ENCODE measurements around the gene XRCC4. TPM values are rescaled to one million over a fixed set of nuclear protein-coding genes. Genes with fewer than 3 reads are reported as not detected.

XRCC4 gene
- total RNA-seq, 1 donor from 2014 or later = 15.5 TPM

- no peak for DNase-seq (ENCODE audit: low read depth)
- no peaks in the 10 kb centered on the region for H3K4me1 ChIP-seq (ENCODE audit: insufficient read depth, low read length)
- Mint-ChIP-seq H3K27ac (ENCODE audit: unreplicated experiment) (no peak overlapping the region), H3K27me3 (ENCODE audit: low read depth, unreplicated experiment) (no peaks in the 10 kb centered on the region), H3K9me3 (ENCODE audit: unreplicated experiment) (no peaks in the 10 kb centered on the region), H3K4me3 (ENCODE audit: unreplicated experiment) (no peak overlapping the region), H3K4me1 (ENCODE audit: low read depth, unreplicated experiment) (peaks cover 3% of the 10 kb centered on the region), H3K36me3 (ENCODE audit: low read depth, unreplicated experiment) (no peaks in the 10 kb centered on the region)
- H3K27ac ChIP-seq (ENCODE audit: low read depth, low read length) = no peak overlapping the region
- H3K79me2 ChIP-seq (ENCODE audit: insufficient read depth, low read length) = no peaks in the 10 kb centered on the region
- FAIRE-seq = no peak
- H3K27me3 ChIP-seq (ENCODE audit: insufficient read depth, low read length) = no peaks in the 10 kb centered on the region
- no peaks in the 10 kb centered on the region for H3K9me3 ChIP-seq (ENCODE audit: insufficient read depth, low read depth, low read length)
- H3K4me3 ChIP-seq (ENCODE audit: insufficient read depth, low read depth, low read length) = no peak overlapping the region
- TF ChIP-seq, protein P1, sequence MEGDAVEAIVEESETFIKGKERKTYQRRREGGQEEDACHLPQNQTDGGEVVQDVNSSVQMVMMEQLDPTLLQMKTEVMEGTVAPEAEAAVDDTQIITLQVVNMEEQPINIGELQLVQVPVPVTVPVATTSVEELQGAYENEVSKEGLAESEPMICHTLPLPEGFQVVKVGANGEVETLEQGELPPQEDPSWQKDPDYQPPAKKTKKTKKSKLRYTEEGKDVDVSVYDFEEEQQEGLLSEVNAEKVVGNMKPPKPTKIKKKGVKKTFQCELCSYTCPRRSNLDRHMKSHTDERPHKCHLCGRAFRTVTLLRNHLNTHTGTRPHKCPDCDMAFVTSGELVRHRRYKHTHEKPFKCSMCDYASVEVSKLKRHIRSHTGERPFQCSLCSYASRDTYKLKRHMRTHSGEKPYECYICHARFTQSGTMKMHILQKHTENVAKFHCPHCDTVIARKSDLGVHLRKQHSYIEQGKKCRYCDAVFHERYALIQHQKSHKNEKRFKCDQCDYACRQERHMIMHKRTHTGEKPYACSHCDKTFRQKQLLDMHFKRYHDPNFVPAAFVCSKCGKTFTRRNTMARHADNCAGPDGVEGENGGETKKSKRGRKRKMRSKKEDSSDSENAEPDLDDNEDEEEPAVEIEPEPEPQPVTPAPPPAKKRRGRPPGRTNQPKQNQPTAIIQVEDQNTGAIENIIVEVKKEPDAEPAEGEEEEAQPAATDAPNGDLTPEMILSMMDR (IDR thresholded peaks at IDR 0.05; ENCODE audit: insufficient read depth, low read depth, low read length) = no peak
- TF ChIP-seq EZH2 (IDR thresholded peaks at IDR 0.05; ENCODE audit: insufficient read depth, low read length) = no peak
- no peak overlapping the region for H2AFZ ChIP-seq (ENCODE audit: low read depth, low read length)
- H3K4me2 ChIP-seq (ENCODE audit: low read length) = no peak overlapping the region
- no peak overlapping the region for H3K9ac ChIP-seq (ENCODE audit: low read length)
- H4K20me1 ChIP-seq (ENCODE audit: insufficient read depth, low read length) = no peaks in the 10 kb centered on the region
- no peaks in the 10 kb centered on the region for H3K36me3 ChIP-seq (ENCODE audit: insufficient read depth, low read length)
Observed at GRCh38 chr5:83387041-83387440, 309.7 kb downstream of the XRCC4 start.

DNA sequence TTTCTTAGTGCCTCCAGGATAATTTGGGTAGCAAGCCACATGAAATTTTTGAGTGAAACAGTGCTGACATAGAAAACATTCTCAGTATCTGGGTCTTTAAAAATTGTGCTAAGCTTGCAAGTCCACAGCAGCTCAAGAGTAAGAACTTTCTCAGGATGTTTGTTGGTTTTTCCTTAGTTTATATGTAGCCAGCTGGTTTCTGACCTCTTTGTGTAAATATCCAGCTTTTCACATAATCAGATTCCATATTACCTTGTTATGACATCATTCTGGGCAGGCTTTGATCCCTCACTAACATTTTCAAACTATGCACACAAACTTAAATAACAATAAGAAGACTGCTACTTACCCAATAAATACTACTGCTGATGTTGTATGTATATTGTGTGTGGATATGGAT, 311.3 kb downstream of the XRCC4 start:
- Histone ChIP-seq H3K4me3 (ENCODE audit: insufficient read depth, low read depth, low read length) (no peak overlapping the region), H3K27ac (ENCODE audit: low read depth, low read length) (no peak overlapping the region), H4K20me1 (ENCODE audit: insufficient read depth, low read length) (no peaks in the 10 kb centered on the region), H3K4me2 (ENCODE audit: low read length) (no peak overlapping the region), H3K79me2 (ENCODE audit: insufficient read depth, low read length) (no peaks in the 10 kb centered on the region), H3K27me3 (ENCODE audit: insufficient read depth, low read length) (no peaks in the 10 kb centered on the region), H3K36me3 (ENCODE audit: insufficient read depth, low read length) (no peaks in the 10 kb centered on the region), H2AFZ (ENCODE audit: low read depth, low read length) (no peak overlapping the region), H3K9me3 (ENCODE audit: insufficient read depth, low read depth, low read length) (no peaks in the 10 kb centered on the region), H3K4me1 (ENCODE audit: insufficient read depth, low read length) (no peaks in the 10 kb centered on the region), H3K9ac (ENCODE audit: low read length) (no peak overlapping the region)
- FAIRE-seq = no peak
- Mint-ChIP-seq H3K4me3 (ENCODE audit: unreplicated experiment) (no peak overlapping the region), H3K27ac (ENCODE audit: unreplicated experiment) (no peak overlapping the region), H3K9me3 (ENCODE audit: unreplicated experiment) (no peaks in the 10 kb centered on the region), H3K36me3 (ENCODE audit: low read depth, unreplicated experiment) (no peaks in the 10 kb centered on the region), H3K4me1 (ENCODE audit: low read depth, unreplicated experiment) (peaks cover 3% of the 10 kb centered on the region), H3K27me3 (ENCODE audit: low read depth, unreplicated experiment) (no peaks in the 10 kb centered on the region)
- TF ChIP-seq EZH2 (IDR thresholded peaks at IDR 0.05; ENCODE audit: insufficient read depth, low read length) = no peak
- TF ChIP-seq, protein P1 (IDR thresholded peaks at IDR 0.05; ENCODE audit: insufficient read depth, low read depth, low read length) = no peak
- peak; percentile 35 for DNase-seq (ENCODE audit: low read depth)

GRCh38 chr5:83392766-83393503, 315.6 kb downstream of the XRCC4 start:
- H3K9me3 Mint-ChIP-seq (ENCODE audit: unreplicated experiment) = no peaks in the 10 kb centered on the region
- no peaks in the 10 kb centered on the region for H3K36me3 Mint-ChIP-seq (ENCODE audit: low read depth, unreplicated experiment)
- Histone ChIP-seq H4K20me1 (ENCODE audit: insufficient read depth, low read length) (no peaks in the 10 kb centered on the region), H3K36me3 (ENCODE audit: insufficient read depth, low read length) (no peaks in the 10 kb centered on the region), H3K4me2 (ENCODE audit: low read length) (no peak overlapping the region), H3K4me1 (ENCODE audit: insufficient read depth, low read length) (no peaks in the 10 kb centered on the region), H2AFZ (ENCODE audit: low read depth, low read length) (no peak overlapping the region), H3K79me2 (ENCODE audit: insufficient read depth, low read length) (no peaks in the 10 kb centered on the region), H3K9me3 (ENCODE audit: insufficient read depth, low read depth, low read length) (no peaks in the 10 kb centered on the region), H3K9ac (ENCODE audit: low read length) (no peak overlapping the region), H3K27me3 (ENCODE audit: insufficient read depth, low read length) (no peaks in the 10 kb centered on the region), H3K27ac (ENCODE audit: low read depth, low read length) (no peak overlapping the region), H3K4me3 (ENCODE audit: insufficient read depth, low read depth, low read length) (no peak overlapping the region)
- TF ChIP-seq EZH2 (IDR thresholded peaks at IDR 0.05; ENCODE audit: insufficient read depth, low read length) = no peak
- TF ChIP-seq, protein P1 (IDR thresholded peaks at IDR 0.05; ENCODE audit: insufficient read depth, low read depth, low read length) = no peak
- H3K27me3 Mint-ChIP-seq (ENCODE audit: low read depth, unreplicated experiment) = no peaks in the 10 kb centered on the region
- DNase-seq (ENCODE audit: low read depth) (no peak), FAIRE-seq (no peak)
- no peak overlapping the region for H3K27ac Mint-ChIP-seq (ENCODE audit: unreplicated experiment)
- no peak overlapping the region for H3K4me3 Mint-ChIP-seq (ENCODE audit: unreplicated experiment)
- peaks cover 3% of the 10 kb centered on the region for H3K4me1 Mint-ChIP-seq (ENCODE audit: low read depth, unreplicated experiment)

Data from astrocyte (in vitro differentiated cells and primary cell).